K562 (cell line): ENCODE data around the gene TRIM13. TPM values are rescaled to one million over a fixed set of nuclear protein-coding genes. Genes with fewer than 3 reads are reported as not detected.
A peak's percentile ranks its signal among the peaks of the same experiment; 100 is the strongest.

Experiments
- CCNT2 ChIP-seq: IDR thresholded peaks from 2 replicates; pipeline ENCODE4 v1.6.1; 2011; ENCODE audit warnings: borderline replicate concordance, low read depth, mild to moderate bottlenecking, moderate library complexity, mixed read lengths, low read length; ENCODE audit not compliant: insufficient read length; ENCODE audit errors: extremely low read depth
- ESRRA ChIP-seq: fragments of 450-650 bp; IDR thresholded peaks from 2 replicates; pipeline ENCODE4 v1.6.1; 2014; ENCODE audit warnings: low read depth, mild to moderate bottlenecking, moderate library complexity, borderline replicate concordance
- FOXP1 ChIP-seq: sonication (generic); formaldehyde crosslinking; IDR thresholded peaks from 2 replicates; pipeline ENCODE4 v1.8.0; 2022; ENCODE audit warnings: mild to moderate bottlenecking, missing genetic modification reagents
- GTF2E2 ChIP-seq: fragments of 200-800 bp; sonication (Bioruptor generic); IDR thresholded peaks from 2 replicates; pipeline ENCODE4 v1.6.1; 2016; ENCODE audit warnings: missing genetic modification characterization, missing compliant biosample characterization
- L3MBTL2 ChIP-seq: fragments of 450-650 bp; IDR thresholded peaks from 2 replicates; pipeline ENCODE4 v1.6.1; 2016; ENCODE audit warnings: mild to moderate bottlenecking, moderate library complexity
- LCOR ChIP-seq: sonication (generic); formaldehyde crosslinking; IDR thresholded peaks from 2 replicates; pipeline ENCODE4 v1.8.0; 2022; ENCODE audit warnings: mild to moderate bottlenecking, missing genetic modification reagents
- MYNN ChIP-seq, 2 experiments: sonication (generic); formaldehyde crosslinking in 1 of 2; IDR thresholded peaks; 2 replicates each; pipeline versions ENCODE4 v1.5.0 to v1.6.1; 2016 to 2020; ENCODE audit warnings: antibody characterized with exemption in 1 of 2, missing genetic modification reagents in 1 of 2
- PHF21A ChIP-seq: fragments of 450-650 bp; IDR thresholded peaks from 2 replicates; pipeline ENCODE4 v1.6.1; 2017; ENCODE audit warnings: low read depth, borderline replicate concordance
- POLR2AphosphoS5 ChIP-seq: IDR thresholded peaks from 2 replicates; pipeline ENCODE4 v1.6.1; 2011; ENCODE audit warnings: mild to moderate bottlenecking, low read depth, low read length, moderate library complexity; ENCODE audit not compliant: control insufficient read depth, insufficient read depth
- POLR2G ChIP-seq: fragments of 200-400 bp; formaldehyde crosslinking; IDR thresholded peaks from 2 replicates; pipeline ENCODE4 v1.6.1; 2017; ENCODE audit warnings: low read depth, mild to moderate bottlenecking, antibody characterized with exemption, low read length, moderate library complexity
- PRMT5 ChIP-seq: sonication (generic); formaldehyde crosslinking; IDR thresholded peaks from 2 replicates; pipeline ENCODE4 v1.5.0; 2020; ENCODE audit warnings: missing genetic modification reagents
- RBM22 ChIP-seq: fragments of 200-400 bp; formaldehyde crosslinking; IDR thresholded peaks from 2 replicates; pipeline ENCODE4 v1.6.1; 2018; ENCODE audit warnings: low read length, low read depth; ENCODE audit not compliant: poor library complexity, severe bottlenecking
- SRSF9 ChIP-seq: fragments of 200-400 bp; formaldehyde crosslinking; IDR thresholded peaks from 2 replicates; pipeline ENCODE4 v1.6.1; 2017; ENCODE audit warnings: low read depth, low read length, borderline replicate concordance
- SUPT5H ChIP-seq: fragments of 450-650 bp; IDR thresholded peaks from 2 replicates; pipeline ENCODE4 v1.6.1; 2016
- THRAP3 ChIP-seq: fragments of 450-650 bp; IDR thresholded peaks from 2 replicates; pipeline ENCODE4 v1.6.1; 2016; ENCODE audit warnings: mild to moderate bottlenecking, inconsistent platforms, borderline replicate concordance
- ZBTB1 ChIP-seq: sonication (generic); formaldehyde crosslinking; IDR thresholded peaks from 2 replicates; pipeline ENCODE4 v1.8.1; 2023; ENCODE audit warnings: missing genetic modification reagents, low read depth, mild to moderate bottlenecking, borderline replicate concordance
- ZNF445 ChIP-seq: fragments of 250-450 bp; sonication (Bioruptor Pico); IDR thresholded peaks from 2 replicates; pipeline ENCODE4 v1.4.0; 2020; ENCODE audit warnings: low read depth, mild to moderate bottlenecking, moderate library complexity
- polyA plus RNA-seq, 8 experiments: library from polyadenylated mRNA; depleted of rRNA in 4 of 8; stranded (reverse) in 5 of 8; unstranded in 3 of 8; fragments of >200 nt; fragmentation: Nextera tagmentation in 2 of 8; fragmentation: Illumina TruSeq in 1 of 8; extraction: Ambion mirVana in 2 of 8; extraction: Trizol in 1 of 8; gene quantifications; 2 replicates each; pipeline versions ENCODE4 v1.2.1 to v1.2.3, GENCODE V29; 2011 to 2014; ENCODE audit warnings: inconsistent platforms in 1 of 8, missing spikeins in 1 of 8
- total RNA-seq, 7 experiments: library from RNA; depleted of rRNA in 6 of 7; stranded (reverse); fragments of >200 nt in 6 of 7; fragmentation: Illumina TruSeq in 2 of 7; extraction: Trizol in 2 of 7; gene quantifications; 2 replicates each; pipeline versions ENCODE4 v1.2.1 to v1.2.3, GENCODE V29; 2011 to 2021; ENCODE audit warnings: low replicate concordance in 1 of 7
- TF ChIP-seq, protein P1 (sequence below): fragments of 150-350 bp; conservative IDR thresholded peaks from 2 replicates; pipeline ENCODE4 v1.6.1; 2014; ENCODE audit warnings: low read length
- TF ChIP-seq, protein P2 (sequence below), 2 experiments: IDR thresholded peaks in 1 of 2; conservative IDR thresholded peaks in 1 of 2; 2 replicates each; pipeline ENCODE4 v1.6.1; 2016; ENCODE audit warnings: low read depth in 2 of 2, mild to moderate bottlenecking in 1 of 2, missing compliant biosample characterization in 1 of 2, missing genetic modification characterization in 1 of 2, moderate library complexity in 1 of 2
- TF ChIP-seq, protein P3 (sequence below): fragments of 250-450 bp; sonication (Bioruptor Pico); IDR thresholded peaks from 2 replicates; pipeline ENCODE4 v1.4.0; 2020; ENCODE audit warnings: mild to moderate bottlenecking

The TRIM13 gene
- total and polyA plus RNA-seq, 9 of the 15 experiments (the other 6 are each of a cell fraction or from before 2014, with no cell fraction given), result 12.1 to 30.6 (median 17.8) TPM

DNA sequence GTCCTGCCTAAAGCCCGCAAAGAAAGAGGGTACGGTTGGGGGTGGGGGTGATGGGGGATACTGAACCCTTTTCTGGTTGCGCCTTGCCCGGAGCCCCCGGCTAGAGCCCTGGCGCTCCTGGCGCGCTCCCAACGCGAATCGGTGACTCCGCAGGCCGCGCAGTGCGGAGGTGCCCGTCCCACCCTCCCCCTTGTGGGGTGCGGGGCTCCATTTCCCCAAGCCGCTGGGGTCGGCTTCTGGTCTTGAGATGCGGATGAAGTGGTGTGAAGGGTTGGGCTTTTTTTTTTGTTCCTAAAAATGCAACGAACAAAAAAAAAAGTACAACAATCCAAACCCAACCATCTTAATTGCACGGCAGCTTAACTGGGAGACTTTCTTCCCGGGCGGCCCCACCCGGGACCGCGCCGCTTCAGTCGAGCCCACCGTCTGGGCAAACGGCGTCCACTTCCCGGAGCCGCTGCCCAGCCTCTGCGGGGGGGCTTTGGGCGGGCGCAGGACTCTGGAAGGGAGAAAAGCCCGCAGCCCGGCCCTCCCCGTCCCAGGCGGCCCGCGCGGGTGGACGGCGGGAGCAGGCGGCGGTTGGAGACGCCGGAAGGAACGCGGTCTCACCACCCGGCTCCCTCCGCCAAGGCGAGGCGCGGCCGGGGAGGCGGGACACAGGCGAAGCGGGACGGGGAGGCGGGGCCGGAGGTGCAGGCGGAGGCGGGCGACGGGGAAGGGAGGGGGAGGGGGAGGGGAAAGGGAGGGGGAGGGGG is 504 bp upstream of the TRIM13 start (continued):
- TF ChIP-seq, protein P1, sequence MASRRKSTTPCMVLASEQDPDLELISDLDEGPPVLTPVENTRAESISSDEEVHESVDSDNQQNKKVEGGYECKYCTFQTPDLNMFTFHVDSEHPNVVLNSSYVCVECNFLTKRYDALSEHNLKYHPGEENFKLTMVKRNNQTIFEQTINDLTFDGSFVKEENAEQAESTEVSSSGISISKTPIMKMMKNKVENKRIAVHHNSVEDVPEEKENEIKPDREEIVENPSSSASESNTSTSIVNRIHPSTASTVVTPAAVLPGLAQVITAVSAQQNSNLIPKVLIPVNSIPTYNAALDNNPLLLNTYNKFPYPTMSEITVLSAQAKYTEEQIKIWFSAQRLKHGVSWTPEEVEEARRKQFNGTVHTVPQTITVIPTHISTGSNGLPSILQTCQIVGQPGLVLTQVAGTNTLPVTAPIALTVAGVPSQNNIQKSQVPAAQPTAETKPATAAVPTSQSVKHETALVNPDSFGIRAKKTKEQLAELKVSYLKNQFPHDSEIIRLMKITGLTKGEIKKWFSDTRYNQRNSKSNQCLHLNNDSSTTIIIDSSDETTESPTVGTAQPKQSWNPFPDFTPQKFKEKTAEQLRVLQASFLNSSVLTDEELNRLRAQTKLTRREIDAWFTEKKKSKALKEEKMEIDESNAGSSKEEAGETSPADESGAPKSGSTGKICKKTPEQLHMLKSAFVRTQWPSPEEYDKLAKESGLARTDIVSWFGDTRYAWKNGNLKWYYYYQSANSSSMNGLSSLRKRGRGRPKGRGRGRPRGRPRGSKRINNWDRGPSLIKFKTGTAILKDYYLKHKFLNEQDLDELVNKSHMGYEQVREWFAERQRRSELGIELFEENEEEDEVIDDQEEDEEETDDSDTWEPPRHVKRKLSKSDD, result no peak
- no peak for TF ChIP-seq PHF21A
- TF ChIP-seq FOXP1 (CRISPR knock-in tag), result no peak
- TF ChIP-seq MYNN (IDR thresholded peaks at IDR 0.05), result no peak
- TF ChIP-seq MYNN (CRISPR knock-in tag; IDR thresholded peaks at IDR 0.05), result no peak
- TF ChIP-seq, protein P2, sequence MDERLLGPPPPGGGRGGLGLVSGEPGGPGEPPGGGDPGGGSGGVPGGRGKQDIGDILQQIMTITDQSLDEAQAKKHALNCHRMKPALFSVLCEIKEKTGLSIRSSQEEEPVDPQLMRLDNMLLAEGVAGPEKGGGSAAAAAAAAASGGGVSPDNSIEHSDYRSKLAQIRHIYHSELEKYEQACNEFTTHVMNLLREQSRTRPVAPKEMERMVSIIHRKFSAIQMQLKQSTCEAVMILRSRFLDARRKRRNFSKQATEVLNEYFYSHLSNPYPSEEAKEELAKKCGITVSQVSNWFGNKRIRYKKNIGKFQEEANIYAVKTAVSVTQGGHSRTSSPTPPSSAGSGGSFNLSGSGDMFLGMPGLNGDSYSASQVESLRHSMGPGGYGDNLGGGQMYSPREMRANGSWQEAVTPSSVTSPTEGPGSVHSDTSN (CRISPR knock-in tag; IDR thresholded peaks at IDR 0.05; ENCODE audit: low read depth), result no peak
- TF ChIP-seq, protein P2 (tag; conservative IDR thresholded peaks at IDR 0.05; ENCODE audit: low read depth), result no peak
- no peak for TF ChIP-seq SRSF9
- no peak for TF ChIP-seq LCOR (CRISPR knock-in tag)
- peak; percentile 66; the same call in 1 of the 2 replicates for TF ChIP-seq L3MBTL2
- no peak for TF ChIP-seq PRMT5
- TF ChIP-seq ESRRA, result no peak
- peak; percentile 67 for TF ChIP-seq CCNT2
- TF ChIP-seq, protein P3, sequence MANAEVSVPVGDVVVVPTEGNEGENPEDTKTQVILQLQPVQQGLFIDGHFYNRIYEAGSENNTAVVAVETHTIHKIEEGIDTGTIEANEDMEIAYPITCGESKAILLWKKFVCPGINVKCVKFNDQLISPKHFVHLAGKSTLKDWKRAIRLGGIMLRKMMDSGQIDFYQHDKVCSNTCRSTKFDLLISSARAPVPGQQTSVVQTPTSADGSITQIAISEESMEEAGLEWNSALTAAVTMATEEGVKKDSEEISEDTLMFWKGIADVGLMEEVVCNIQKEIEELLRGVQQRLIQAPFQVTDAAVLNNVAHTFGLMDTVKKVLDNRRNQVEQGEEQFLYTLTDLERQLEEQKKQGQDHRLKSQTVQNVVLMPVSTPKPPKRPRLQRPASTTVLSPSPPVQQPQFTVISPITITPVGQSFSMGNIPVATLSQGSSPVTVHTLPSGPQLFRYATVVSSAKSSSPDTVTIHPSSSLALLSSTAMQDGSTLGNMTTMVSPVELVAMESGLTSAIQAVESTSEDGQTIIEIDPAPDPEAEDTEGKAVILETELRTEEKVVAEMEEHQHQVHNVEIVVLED (CRISPR knock-in tag), result peak; percentile 26; the same call in 1 of the 2 replicates
- TF ChIP-seq RBM22, result peak; percentile 51
- peak; percentile 54 for TF ChIP-seq SUPT5H
- peak; percentile 92 for TF ChIP-seq ZBTB1 (CRISPR knock-in tag)
- TF ChIP-seq POLR2G, result peak; percentile 94
- no peak for TF ChIP-seq THRAP3
- TF ChIP-seq POLR2AphosphoS5, result peak; percentile 65; the same call in 1 of the 2 replicates
- TF ChIP-seq GTF2E2 (tag), result 0 out of 2 replicates have a peak, but pooled peaks have one; percentile 19
- TF ChIP-seq ZNF445 (CRISPR knock-in tag), result no peak
